WTC11 (cell line): ENCODE data around the gene TNPO1. TPM values are rescaled to one million over a fixed set of nuclear protein-coding genes. Genes with fewer than 3 reads are reported as not detected.

Source experiments
- ATAC-seq: fragments of 200-7000 bp; cut with Tn5 transposase; 2 replicates; pipeline ENCODE4 v1.10.0; 2021; ENCODE audit warnings: mild to moderate bottlenecking, moderate library complexity
- CTCF ChIA-PET: fragments of 300-600 bp; sonication (Branson Sonifier 250); formaldehyde crosslinking; loops from one replicate; lab custom pipeline; 2021; ENCODE audit warnings: antibody characterized with exemption; lab: Charles Lee
- POLR2A ChIA-PET: fragments of 350-600 bp; sonication (Branson Sonifier 250); formaldehyde crosslinking; loops from one replicate; lab custom pipeline; 2021; ENCODE audit warnings: antibody characterized with exemption; lab: Charles Lee
- DNase-seq: peaks from one replicate; pipeline ENCODE4 v3.0.0; 2021; ENCODE audit warnings: low spot score
- H3K27ac Mint-ChIP-seq: 2 replicates; pipeline ENCODE4 v1.8.0; 2021; ENCODE audit warnings: mixed read lengths
- H3K27me3 Mint-ChIP-seq: 2 replicates; pipeline ENCODE4 v1.8.0; 2021; ENCODE audit warnings: low read depth, mild to moderate bottlenecking, moderate library complexity, mixed read lengths
- H3K36me3 Mint-ChIP-seq: 2 replicates; pipeline ENCODE4 v1.8.0; 2021; ENCODE audit warnings: mixed read lengths
- H3K4me1 Mint-ChIP-seq: 2 replicates; pipeline ENCODE4 v1.8.0; 2022; ENCODE audit warnings: mixed read lengths
- H3K4me3 Mint-ChIP-seq: 2 replicates; pipeline ENCODE4 v1.8.0; 2021; ENCODE audit warnings: mild to moderate bottlenecking, moderate library complexity, mixed read lengths
- H3K9me3 Mint-ChIP-seq: 2 replicates; pipeline ENCODE4 v1.8.0; 2021; ENCODE audit warnings: mixed read lengths
- ATF3 ChIP-seq: sonication (generic); formaldehyde crosslinking; conservative IDR thresholded peaks from 2 replicates; pipeline ENCODE4 v1.8.1; 2022; ENCODE audit warnings: mild to moderate bottlenecking, missing genetic modification reagents
- CREB1 ChIP-seq: sonication (generic); formaldehyde crosslinking; IDR thresholded peaks from 2 replicates; pipeline ENCODE4 v1.8.0; 2023; ENCODE audit warnings: mild to moderate bottlenecking, missing genetic modification reagents
- E2F1 ChIP-seq: sonication (generic); formaldehyde crosslinking; IDR thresholded peaks from 2 replicates; pipeline ENCODE4 v1.8.0; 2022; ENCODE audit warnings: mild to moderate bottlenecking, missing genetic modification reagents
- GRHL2 ChIP-seq: fragments of 250-450 bp; sonication (Bioruptor Pico); IDR thresholded peaks from 2 replicates; pipeline ENCODE4 v1.8.0; 2022; ENCODE audit warnings: mild to moderate bottlenecking, moderate library complexity; ENCODE audit not compliant: insufficient replicate concordance, severe bottlenecking
- IRF1 ChIP-seq: sonication (generic); formaldehyde crosslinking; IDR thresholded peaks from 2 replicates; pipeline ENCODE4 v1.8.0; 2023; ENCODE audit warnings: missing genetic modification reagents
- MXD4 ChIP-seq: fragments of 250-450 bp; sonication (Bioruptor Pico); IDR thresholded peaks from 2 replicates; pipeline ENCODE4 v1.8.0; 2021; ENCODE audit warnings: mild to moderate bottlenecking, moderate library complexity, borderline replicate concordance
- NR2C2 ChIP-seq: sonication (generic); formaldehyde crosslinking; IDR thresholded peaks from 2 replicates; pipeline ENCODE4 v1.8.0; 2022; ENCODE audit warnings: mild to moderate bottlenecking, missing genetic modification reagents
- RELA ChIP-seq: sonication (generic); formaldehyde crosslinking; IDR thresholded peaks from 2 replicates; pipeline ENCODE4 v1.8.1; 2022; ENCODE audit warnings: missing genetic modification reagents, mild to moderate bottlenecking, borderline replicate concordance
- SMAD3 ChIP-seq: sonication (generic); formaldehyde crosslinking; IDR thresholded peaks from 2 replicates; pipeline ENCODE4 v1.8.0; 2022; ENCODE audit warnings: missing genetic modification reagents, mild to moderate bottlenecking, borderline replicate concordance
- ZBTB21 ChIP-seq: sonication (generic); formaldehyde crosslinking; IDR thresholded peaks from 2 replicates; pipeline ENCODE4 v1.8.1; 2023; ENCODE audit warnings: mild to moderate bottlenecking, missing genetic modification reagents, borderline replicate concordance
- ZMAT4 ChIP-seq: fragments of 250-450 bp; sonication (Bioruptor Pico); IDR thresholded peaks from 2 replicates; pipeline ENCODE4 v1.9.0; 2021; ENCODE audit warnings: mild to moderate bottlenecking
- ZNF317 ChIP-seq: sonication (generic); formaldehyde crosslinking; IDR thresholded peaks from 2 replicates; pipeline ENCODE4 v1.8.1; 2023; ENCODE audit warnings: low read depth, mild to moderate bottlenecking, moderate library complexity, missing genetic modification reagents, borderline replicate concordance
- ZNF425 ChIP-seq: fragments of 250-450 bp; sonication (Bioruptor Pico); conservative IDR thresholded peaks from 2 replicates; pipeline ENCODE4 v1.9.0; 2021; ENCODE audit warnings: mild to moderate bottlenecking
- ZNF512 ChIP-seq: sonication (generic); formaldehyde crosslinking; IDR thresholded peaks from 2 replicates; pipeline ENCODE4 v1.8.1; 2022; ENCODE audit warnings: missing genetic modification reagents, borderline replicate concordance
- total RNA-seq: library from RNA; stranded (reverse); gene quantifications from 3 replicates; pipeline ENCODE4 v1.2.3, GENCODE V29; 2021

Gene TNPO1
- total RNA-seq, 1 experiment from 2014 or later = 150 TPM

GRCh38 chr5:72785801-72786200 lies 30.7 kb upstream of the TNPO1 start:
- CTCF ChIA-PET = no interaction called here
- POLR2A ChIA-PET = no interaction called here
- Mint-ChIP-seq H3K27me3 (no peaks in the 10 kb centered on the region), H3K9me3 (no peaks in the 10 kb centered on the region), H3K4me1 (peaks cover 4% of the 10 kb centered on the region; the same call in 1 of the 2 replicates), H3K4me3 (no peak overlapping the region), H3K36me3 (no peaks in the 10 kb centered on the region), H3K27ac (no peak overlapping the region)
- ATAC-seq (no peak), DNase-seq (no peak)
- no peak for TF ChIP-seq E2F1 (CRISPR knock-in tag)
- no peak for TF ChIP-seq ZNF317 (CRISPR knock-in tag)
- TF ChIP-seq MXD4 (CRISPR knock-in tag) = no peak
- TF ChIP-seq ZNF425 = no peak
- TF ChIP-seq ATF3 = no peak
- no peak for TF ChIP-seq ZBTB21
- TF ChIP-seq, all 79 proteins: peak for 0

- POLR2A ChIA-PET = no interaction called here
- Mint-ChIP-seq H3K27me3 (no peaks in the 10 kb centered on the region), H3K9me3 (no peaks in the 10 kb centered on the region), H3K4me1 (peaks cover 4% of the 10 kb centered on the region), H3K36me3 (no peaks in the 10 kb centered on the region), H3K27ac (no peak overlapping the region), H3K4me3 (no peak overlapping the region)
- TF ChIP-seq NR2C2 (CRISPR knock-in tag) (no peak), SMAD3 (CRISPR knock-in tag) (no peak), ZNF512 (CRISPR knock-in tag) (no peak), IRF1 (no peak)
- DNase-seq (no peak), ATAC-seq (no peak)
- CTCF ChIA-PET = no interaction called here
These were observed 29.8 kb upstream of the TNPO1 start for GRCh38 chr5:72786676-72787075.

- no peak for ATAC-seq
- CTCF ChIA-PET = no interaction called here
- H3K27ac Mint-ChIP-seq = no peak overlapping the region
These were observed 27.5 kb upstream of the TNPO1 start for GRCh38 chr5:72788866-72789505.

More at GRCh38 chr5:72788866-72789505, 27.5 kb upstream of the TNPO1 start:
- TF ChIP-seq CREB1 (CRISPR knock-in tag) (no peak), ZMAT4 (CRISPR knock-in tag) (no peak), GRHL2 (CRISPR knock-in tag) (no peak), RELA (no peak)
- H3K36me3 Mint-ChIP-seq = no peaks in the 10 kb centered on the region
- no peaks in the 10 kb centered on the region for H3K9me3 Mint-ChIP-seq
- H3K27me3 Mint-ChIP-seq = no peaks in the 10 kb centered on the region
- H3K4me3 Mint-ChIP-seq = no peak overlapping the region
- H3K4me1 Mint-ChIP-seq = peaks cover 18% of the 10 kb centered on the region
- no peak for DNase-seq
- POLR2A ChIA-PET = no interaction called here
